GM19397 (cell line): ENCODE measurements around the gene ASMTL.
"Not testable (repeated sequence)": the region's sequence is repeated elsewhere in the genome, so short reads cannot be mapped to it uniquely, and the experiment has no call there.

Source experiments
- ATAC-seq: cut with Tn5 transposase; IDR thresholded peaks from one replicate; pipeline ENCODE4 v1.9.1; 2021; ENCODE audit warnings: mild to moderate bottlenecking, moderate library complexity; ENCODE audit not compliant: unreplicated experiment

The ASMTL gene

GRCh38 chrX:1482530-1482928, 29.8 kb upstream of the ASMTL start:
- not testable (repeated sequence) for ATAC-seq

GRCh38 chrX:1481636-1482529, 29.2 kb upstream of the ASMTL start:
- peak; percentile 51 for ATAC-seq

GRCh38 chrX:1480082-1480785, 27.5 kb upstream of the ASMTL start:
- peak; percentile 3 for ATAC-seq

- ATAC-seq = no peak
Measured at GRCh38 chrX:1477801-1478458, 25.2 kb upstream of the ASMTL start.

- ATAC-seq = no peak
Measured at GRCh38 chrX:1477229-1477628, 24.5 kb upstream of the ASMTL start.

GRCh38 chrX:1476682-1477081, 24.0 kb upstream of the ASMTL start:
- ATAC-seq = no peak

- no peak for ATAC-seq
Measured at GRCh38 chrX:1475881-1476280, 23.2 kb upstream of the ASMTL start.

- ATAC-seq = no peak
Measured at GRCh38 chrX:1475481-1475880, 22.8 kb upstream of the ASMTL start.

GRCh38 chrX:1474593-1474992, 21.9 kb upstream of the ASMTL start:
- ATAC-seq = not testable (repeated sequence)

- no peak for ATAC-seq
Measured at GRCh38 chrX:1472975-1473374, 20.3 kb upstream of the ASMTL start.

- peak; percentile 55 for ATAC-seq
Measured at GRCh38 chrX:1468250-1468772, 15.6 kb upstream of the ASMTL start.

GRCh38 chrX:1466971-1467561, 14.4 kb upstream of the ASMTL start:
- ATAC-seq = peak; percentile 43

GRCh38 chrX:1466232-1466661, 13.5 kb upstream of the ASMTL start:
- no peak for ATAC-seq

- no peak for ATAC-seq
Measured at GRCh38 chrX:1465286-1466231, 12.8 kb upstream of the ASMTL start.

GRCh38 chrX:1464971-1465285, 12.2 kb upstream of the ASMTL start:
- no peak for ATAC-seq

- no peak for ATAC-seq
Measured at GRCh38 chrX:1464041-1464970, 11.6 kb upstream of the ASMTL start.

GRCh38 chrX:1463581-1463980, 10.9 kb upstream of the ASMTL start:
- ATAC-seq = no peak

- no peak for ATAC-seq
Measured at GRCh38 chrX:1462596-1463251, 10.0 kb upstream of the ASMTL start.
